Measurements from ENCODE around the gene PCSK6. TPM values are rescaled to one million over a fixed set of nuclear protein-coding genes. Genes with fewer than 3 reads are reported as not detected.
"Not testable (repeated sequence)": the region's sequence is repeated elsewhere in the genome, so short reads cannot be mapped to it uniquely, and the experiment has no call there.

The PCSK6 gene
- polyA plus RNA-seq, 2 donors = 5.4 to 6.5 TPM

- Histone ChIP-seq H3K9me3 (ENCODE audit: control insufficient read depth in 2 of 2, insufficient read depth in 1 of 2, low read depth in 1 of 2, low read length in 1 of 2) (no peaks in the 10 kb centered on the region), H3K27me3 (ENCODE audit: control insufficient read depth in 1 of 2, insufficient read depth in 2 of 2, low read length in 2 of 2) (no peaks in the 10 kb centered on the region), H3K36me3 (ENCODE audit: control insufficient read depth in 2 of 2, insufficient read depth in 2 of 2, low read length in 1 of 2) (no peaks in the 10 kb centered on the region), H3K4me3 (ENCODE audit: low read depth in 1 of 2, low read length in 2 of 2) (peak overlapping the region; percentile 4 to 94), H3K27ac (ENCODE audit: low read depth in 2 of 2, low read length in 1 of 2) (peak overlapping the region; percentile 8 to 49), H3K4me1 (ENCODE audit: control insufficient read depth in 2 of 2, insufficient read depth in 2 of 2, low read length in 1 of 2) (peaks cover 0 to 2% of the 10 kb centered on the region in 2 donors)
- WGBS, 2 donors = 46% methylated on average over 10 of the region's 10 CpGs
Observed at GRCh38 chr15:101293122-101293521, 196.4 kb downstream of the PCSK6 start.

GRCh38 chr15:101288905-101289513 is 200.5 kb downstream of the PCSK6 start:
- Histone ChIP-seq H3K9me3 (ENCODE audit: control insufficient read depth in 2 of 2, insufficient read depth in 1 of 2, low read depth in 1 of 2, low read length in 1 of 2) (no peaks in the 10 kb centered on the region), H3K4me3 (ENCODE audit: low read depth in 1 of 2, low read length in 2 of 2) (no peak overlapping the region), H3K27me3 (ENCODE audit: control insufficient read depth in 1 of 2, insufficient read depth in 2 of 2, low read length in 2 of 2) (no peaks in the 10 kb centered on the region), H3K27ac (ENCODE audit: low read depth in 2 of 2, low read length in 1 of 2) (no peak overlapping the region), H3K36me3 (ENCODE audit: control insufficient read depth in 2 of 2, insufficient read depth in 2 of 2, low read length in 1 of 2) (peaks cover 2 to 11% of the 10 kb centered on the region in 2 donors), H3K4me1 (ENCODE audit: control insufficient read depth in 2 of 2, insufficient read depth in 2 of 2, low read length in 1 of 2) (peaks cover 0 to 2% of the 10 kb centered on the region in 2 donors)
- WGBS, 2 donors = 64 to 69% methylated on average over 8 of the region's 8 CpGs

- H3K36me3 ChIP-seq (ENCODE audit: control insufficient read depth in 2 of 2, insufficient read depth in 2 of 2, low read length in 1 of 2) = peaks cover 7 to 14% of the 10 kb centered on the region in 2 donors
- H3K27me3 ChIP-seq (ENCODE audit: control insufficient read depth in 1 of 2, insufficient read depth in 2 of 2, low read length in 2 of 2); H3K4me3 ChIP-seq (ENCODE audit: low read depth in 1 of 2, low read length in 2 of 2); H3K4me1 ChIP-seq (ENCODE audit: control insufficient read depth in 2 of 2, insufficient read depth in 2 of 2, low read length in 1 of 2); H3K9me3 ChIP-seq (ENCODE audit: control insufficient read depth in 2 of 2, insufficient read depth in 1 of 2, low read depth in 1 of 2, low read length in 1 of 2); H3K27ac ChIP-seq (ENCODE audit: low read depth in 2 of 2, low read length in 1 of 2): not testable (repeated sequence)
- 97 to 98% methylated on average over 6 of the region's 6 CpGs for WGBS, 2 donors
Observed at GRCh38 chr15:101287342-101287741, 202.2 kb downstream of the PCSK6 start.

- H3K27ac ChIP-seq (ENCODE audit: low read depth in 2 of 2, low read length in 1 of 2) = no peak overlapping the region
- H3K9me3 ChIP-seq (ENCODE audit: control insufficient read depth in 2 of 2, insufficient read depth in 1 of 2, low read depth in 1 of 2, low read length in 1 of 2) = no peaks in the 10 kb centered on the region
- H3K4me3 ChIP-seq (ENCODE audit: low read depth in 1 of 2, low read length in 2 of 2) = no peak overlapping the region
- H3K36me3 ChIP-seq (ENCODE audit: control insufficient read depth in 2 of 2, insufficient read depth in 2 of 2, low read length in 1 of 2) = peaks cover 7 to 14% of the 10 kb centered on the region in 2 donors
- H3K27me3 ChIP-seq (ENCODE audit: control insufficient read depth in 1 of 2, insufficient read depth in 2 of 2, low read length in 2 of 2) = no peaks in the 10 kb centered on the region
- H3K4me1 ChIP-seq (ENCODE audit: control insufficient read depth in 2 of 2, insufficient read depth in 2 of 2, low read length in 1 of 2) = no peaks in the 10 kb centered on the region
- 76 to 91% methylated on average over 9 of the region's 9 CpGs for WGBS, 2 donors
Observed at GRCh38 chr15:101286471-101287114, 202.9 kb downstream of the PCSK6 start.

GRCh38 chr15:101283931-101284330 is 205.6 kb downstream of the PCSK6 start:
- Histone ChIP-seq H3K9me3 (ENCODE audit: control insufficient read depth in 2 of 2, insufficient read depth in 1 of 2, low read depth in 1 of 2, low read length in 1 of 2) (no peaks in the 10 kb centered on the region), H3K36me3 (ENCODE audit: control insufficient read depth in 2 of 2, insufficient read depth in 2 of 2, low read length in 1 of 2) (peaks cover 11 to 17% of the 10 kb centered on the region in 2 donors), H3K4me3 (ENCODE audit: low read depth in 1 of 2, low read length in 2 of 2) (no peak overlapping the region), H3K27me3 (ENCODE audit: control insufficient read depth in 1 of 2, insufficient read depth in 2 of 2, low read length in 2 of 2) (no peaks in the 10 kb centered on the region), H3K4me1 (ENCODE audit: control insufficient read depth in 2 of 2, insufficient read depth in 2 of 2, low read length in 1 of 2) (no peaks in the 10 kb centered on the region), H3K27ac (ENCODE audit: low read depth in 2 of 2, low read length in 1 of 2) (no peak overlapping the region)
- 75 to 80% methylated on average over 6 of the region's 6 CpGs for WGBS, 2 donors

GRCh38 chr15:101280007-101280406 is 209.5 kb downstream of the PCSK6 start:
- Histone ChIP-seq H3K4me1 (ENCODE audit: control insufficient read depth in 2 of 2, insufficient read depth in 2 of 2, low read length in 1 of 2) (peaks cover 0 to 8% of the 10 kb centered on the region in 2 donors), H3K27ac (ENCODE audit: low read depth in 2 of 2, low read length in 1 of 2) (no peak overlapping the region), H3K27me3 (ENCODE audit: control insufficient read depth in 1 of 2, insufficient read depth in 2 of 2, low read length in 2 of 2) (no peaks in the 10 kb centered on the region), H3K36me3 (ENCODE audit: control insufficient read depth in 2 of 2, insufficient read depth in 2 of 2, low read length in 1 of 2) (peaks cover 11 to 12% of the 10 kb centered on the region in 2 donors), H3K9me3 (ENCODE audit: control insufficient read depth in 2 of 2, insufficient read depth in 1 of 2, low read depth in 1 of 2, low read length in 1 of 2) (no peaks in the 10 kb centered on the region), H3K4me3 (ENCODE audit: low read depth in 1 of 2, low read length in 2 of 2) (no peak overlapping the region)
- WGBS, 2 donors = 85 to 91% methylated on average over 2 of the region's 2 CpGs

- Histone ChIP-seq H3K4me1 (ENCODE audit: control insufficient read depth in 2 of 2, insufficient read depth in 2 of 2, low read length in 1 of 2) (peaks cover 0 to 8% of the 10 kb centered on the region in 2 donors), H3K27ac (ENCODE audit: low read depth in 2 of 2, low read length in 1 of 2) (peak overlapping the region; percentile 70 to 78), H3K4me3 (ENCODE audit: low read depth in 1 of 2, low read length in 2 of 2) (peak overlapping the region; percentile 86 to 97), H3K9me3 (ENCODE audit: control insufficient read depth in 2 of 2, insufficient read depth in 1 of 2, low read depth in 1 of 2, low read length in 1 of 2) (no peaks in the 10 kb centered on the region), H3K27me3 (ENCODE audit: control insufficient read depth in 1 of 2, insufficient read depth in 2 of 2, low read length in 2 of 2) (no peaks in the 10 kb centered on the region), H3K36me3 (ENCODE audit: control insufficient read depth in 2 of 2, insufficient read depth in 2 of 2, low read length in 1 of 2) (peaks cover 18 to 20% of the 10 kb centered on the region in 2 donors)
- WGBS, 2 donors = 84 to 86% methylated on average over 12 of the region's 12 CpGs
Observed at GRCh38 chr15:101277943-101278564, 211.5 kb downstream of the PCSK6 start.

- peak within 1 kb of the TSS; percentile 93 to 95 for H3K27ac ChIP-seq (ENCODE audit: low read depth in 2 of 2, low read length in 1 of 2)
- H3K4me3 ChIP-seq (ENCODE audit: low read depth in 1 of 2, low read length in 2 of 2) = peak within 1 kb of the TSS; percentile 86 to 97
- H3K27me3 ChIP-seq (ENCODE audit: control insufficient read depth in 1 of 2, insufficient read depth in 2 of 2, low read length in 2 of 2) = no peaks in the 10 kb centered on the region
- H3K9me3 ChIP-seq (ENCODE audit: control insufficient read depth in 2 of 2, insufficient read depth in 1 of 2, low read depth in 1 of 2, low read length in 1 of 2) = no peaks in the 10 kb centered on the region
- H3K4me1 ChIP-seq (ENCODE audit: control insufficient read depth in 2 of 2, insufficient read depth in 2 of 2, low read length in 1 of 2) = peaks cover 0 to 8% of the 10 kb centered on the region in 2 donors
- peaks cover 13 to 21% of the 10 kb centered on the region in 2 donors for H3K36me3 ChIP-seq (ENCODE audit: control insufficient read depth in 2 of 2, insufficient read depth in 2 of 2, low read length in 1 of 2)
- WGBS, 2 donors = 0 to 1% methylated on average over 79 to 91 of the region's 91 CpGs
Observed at GRCh38 chr15:101277038-101277822, 212.3 kb downstream of the PCSK6 start, which contains the start of gene SELENOS. SELENOS (minus strand) TSS chr15:101277485; CDS start chr15:101277417, 68 bp downstream.

GRCh38 chr15:101276501-101277037 is 212.9 kb downstream of the PCSK6 start:
- Histone ChIP-seq H3K4me3 (ENCODE audit: low read depth in 1 of 2, low read length in 2 of 2) (peak overlapping the region; percentile 86 to 97), H3K27ac (ENCODE audit: low read depth in 2 of 2, low read length in 1 of 2) (peak overlapping the region; percentile 93 to 95), H3K4me1 (ENCODE audit: control insufficient read depth in 2 of 2, insufficient read depth in 2 of 2, low read length in 1 of 2) (peaks cover 0 to 8% of the 10 kb centered on the region in 2 donors), H3K27me3 (ENCODE audit: control insufficient read depth in 1 of 2, insufficient read depth in 2 of 2, low read length in 2 of 2) (no peaks in the 10 kb centered on the region), H3K36me3 (ENCODE audit: control insufficient read depth in 2 of 2, insufficient read depth in 2 of 2, low read length in 1 of 2) (peaks cover 13 to 24% of the 10 kb centered on the region in 2 donors), H3K9me3 (ENCODE audit: control insufficient read depth in 2 of 2, insufficient read depth in 1 of 2, low read depth in 1 of 2, low read length in 1 of 2) (no peaks in the 10 kb centered on the region)
- 13 to 14% methylated on average over 14 of the region's 14 CpGs for WGBS, 2 donors

Measured in esophagus (tissue), 2 donors.